ENCODE measurements around the gene GPS1.
A peak's percentile ranks its signal among the peaks of the same experiment; 100 is the strongest.
"Not testable (repeated sequence)": the region's sequence is repeated elsewhere in the genome, so short reads cannot be mapped to it uniquely, and the experiment has no call there.

The GPS1 gene

GRCh38 chr17:82028966-82029365 is 22.7 kb upstream of the GPS1 start:
- no peak for DNase-seq (ENCODE audit: low spot score)

- DNase-seq (ENCODE audit: low spot score), result no peak
These were observed 22.3 kb upstream of the GPS1 start for GRCh38 chr17:82029391-82029790.

GRCh38 chr17:82029990-82030469 is 21.7 kb upstream of the GPS1 start:
- DNase-seq (ENCODE audit: low spot score), result no peak

GRCh38 chr17:82030470-82031302 is 21.0 kb upstream of the GPS1 start:
- DNase-seq (ENCODE audit: low spot score), result peak; percentile 96

GRCh38 chr17:82031303-82031884 is 20.3 kb upstream of the GPS1 start, which contains the start of gene RAC3:
Gene RAC3, plus strand, starts transcription at chr17:82031678. Its CDS starts 84 bp downstream, at chr17:82031762.
- DNase-seq (ENCODE audit: low spot score), result no peak

GRCh38 chr17:82031885-82032627 is 19.6 kb upstream of the GPS1 start:
- DNase-seq (ENCODE audit: low spot score), result peak; percentile 76

GRCh38 chr17:82033359-82034085 is 18.2 kb upstream of the GPS1 start:
- no peak for DNase-seq (ENCODE audit: low spot score)

- no peak for DNase-seq (ENCODE audit: low spot score)
These were observed 17.2 kb upstream of the GPS1 start for GRCh38 chr17:82034371-82035011.

GRCh38 chr17:82035488-82035887 is 16.2 kb upstream of the GPS1 start:
- DNase-seq (ENCODE audit: low spot score), result no peak

GRCh38 chr17:82035956-82036633 is 15.6 kb upstream of the GPS1 start:
- DNase-seq (ENCODE audit: low spot score), result no peak

- DNase-seq (ENCODE audit: low spot score), result no peak
These were observed 15.0 kb upstream of the GPS1 start for GRCh38 chr17:82036634-82037091.

- DNase-seq (ENCODE audit: low spot score), result peak; percentile 100
These were observed 14.4 kb upstream of the GPS1 start, which contains the start of gene DCXR for GRCh38 chr17:82037092-82037888. Gene DCXR, minus strand, starts transcription at chr17:82037697. Its CDS starts 15 bp downstream, at chr17:82037682.

- DNase-seq (ENCODE audit: low spot score), result no peak
These were observed 13.9 kb upstream of the GPS1 start for GRCh38 chr17:82037889-82038195.

- DNase-seq (ENCODE audit: low spot score), result not testable (repeated sequence)
These were observed 12.8 kb upstream of the GPS1 start for GRCh38 chr17:82038796-82039409.

- DNase-seq (ENCODE audit: low spot score), result no peak
These were observed 11.9 kb upstream of the GPS1 start for GRCh38 chr17:82039695-82040299.

GRCh38 chr17:82041144-82041814 is 10.4 kb upstream of the GPS1 start:
- DNase-seq (ENCODE audit: low spot score), result no peak

GRCh38 chr17:82042649-82043048 is 9.0 kb upstream of the GPS1 start:
- DNase-seq (ENCODE audit: low spot score), result no peak

- DNase-seq (ENCODE audit: low spot score), result no peak
These were observed 8.2 kb upstream of the GPS1 start for GRCh38 chr17:82043507-82043906.

Measured in ecto neural progenitor cell (in vitro differentiated cells).